Endothelial cell of umbilical vein (primary cell): Measurements from ENCODE around the gene STXBP5L. TPM values are rescaled to one million over a fixed set of nuclear protein-coding genes. Genes with fewer than 3 reads are reported as not detected.
"Not testable (repeated sequence)": the region's sequence is repeated elsewhere in the genome, so short reads cannot be mapped to it uniquely, and the experiment has no call there.

Experiments used
- BruUV-seq: library from RNA; stranded (reverse); fragments of 400-500 nt; replicated peaks from 2 replicates; lab custom pipeline; 2021; lab: Mats Ljungman, UMichigan
- CTCF ChIA-PET: fragments of 300-600, 350-600 bp; sonication (Branson Sonifier 250); formaldehyde crosslinking; loops from one replicate; lab custom pipeline; 2021; ENCODE audit warnings: antibody characterized with exemption, inconsistent platforms; lab: Charles Lee
- POLR2A ChIA-PET: fragments of 300-600, 350-600 bp; sonication (Branson Sonifier 250); formaldehyde crosslinking; loops from one replicate; lab custom pipeline; 2021; ENCODE audit warnings: antibody characterized with exemption, inconsistent platforms; lab: Charles Lee
- DNase-seq: peaks from one replicate; pipeline ENCODE4 v3.0.0-alpha.2; 2011; ENCODE audit warnings: low read depth, low spot score
- FAIRE-seq: peaks from 2 replicates; lab custom pipeline; 2011; peaks lifted over from hg19 to GRCh38; lab: Jason Lieb, UNC
- H2AFZ ChIP-seq: 2 replicates; pipeline ENCODE4 v1.6.0; 2012; ENCODE audit warnings: low read depth, low read length, control low read depth, inconsistent platforms
- H3K27ac ChIP-seq: 2 replicates; pipeline ENCODE4 v1.5.1; 2011; ENCODE audit warnings: low read depth, mild to moderate bottlenecking, control low read depth, low read length, moderate library complexity; ENCODE audit not compliant: insufficient read depth
- H3K27me3 ChIP-seq, 2 experiments: 2 replicates each; pipeline versions ENCODE4 v1.6.0 to v1.6.1; 2011; ENCODE audit warnings: low read length in 2 of 2, mixed read lengths in 1 of 2; ENCODE audit not compliant: control insufficient read depth in 2 of 2, insufficient read depth in 2 of 2
- H3K36me3 ChIP-seq, 2 experiments: 2 replicates in 1 of 2; 3 replicates in 1 of 2; pipeline ENCODE4 v1.5.1; 2011; ENCODE audit warnings: low read length in 2 of 2, mild to moderate bottlenecking in 1 of 2, moderate library complexity in 1 of 2; ENCODE audit not compliant: control insufficient read depth in 2 of 2, insufficient read depth in 2 of 2; ENCODE audit errors: extremely low read depth in 1 of 2
- H3K4me1 ChIP-seq: 3 replicates; pipeline ENCODE4 v1.5.1; 2011; ENCODE audit warnings: mild to moderate bottlenecking, low read length; ENCODE audit not compliant: control insufficient read depth, insufficient read depth; ENCODE audit errors: extremely low read depth
- H3K4me2 ChIP-seq: 2 replicates; pipeline ENCODE4 v1.6.1; 2011; ENCODE audit warnings: low read length, control low read depth, mixed read lengths; ENCODE audit not compliant: insufficient read depth
- H3K4me3 ChIP-seq, 3 experiments: fragments of 200-600 bp in 1 of 3; sonication (generic), shearing (Covaris generic) in 1 of 3; replicated peaks in 1 of 3; 2 replicates each; pipeline ENCODE4 v1.5.1; 2011 to 2016; ENCODE audit warnings: control low read depth in 3 of 3, low read length in 3 of 3, mild to moderate bottlenecking in 2 of 3, inconsistent platforms in 1 of 3, low read depth in 1 of 3, moderate library complexity in 1 of 3; ENCODE audit not compliant: insufficient read depth in 1 of 3
- H3K79me2 ChIP-seq: 2 replicates; pipeline ENCODE4 v1.6.0; 2012; ENCODE audit warnings: low read length, inconsistent platforms; ENCODE audit not compliant: control insufficient read depth, insufficient read depth
- H3K9ac ChIP-seq: replicated peaks from 2 replicates; pipeline ENCODE3; 2011; ENCODE audit warnings: low read length, control low read depth; ENCODE audit not compliant: insufficient read depth; ENCODE audit errors: extremely low read depth
- H3K9me1 ChIP-seq: replicated peaks from 3 replicates; pipeline ENCODE4 v1.6.0; 2011; ENCODE audit warnings: mild to moderate bottlenecking, low read length; ENCODE audit not compliant: control insufficient read depth, insufficient read depth; ENCODE audit errors: extremely low read depth
- H3K9me3 ChIP-seq: replicated peaks from 2 replicates; pipeline ENCODE4 v1.5.1; 2012; ENCODE audit warnings: low read length, inconsistent platforms; ENCODE audit not compliant: control insufficient read depth, insufficient read depth
- H4K20me1 ChIP-seq: replicated peaks from 2 replicates; pipeline ENCODE3; 2011; ENCODE audit warnings: mild to moderate bottlenecking, low read length; ENCODE audit not compliant: control insufficient read depth, insufficient read depth; ENCODE audit errors: extremely low read depth
- GATA2 ChIP-seq: IDR thresholded peaks from 2 replicates; pipeline ENCODE4 v1.7.0; 2011; ENCODE audit warnings: low read depth, mild to moderate bottlenecking, moderate library complexity, mixed read lengths, low read length; ENCODE audit not compliant: insufficient read length, insufficient read depth
- POLR2A ChIP-seq: IDR thresholded peaks from 2 replicates; pipeline ENCODE4 v1.6.1; 2012; ENCODE audit warnings: low read depth, mild to moderate bottlenecking, control low read depth, low read length
- POLR2AphosphoS5 ChIP-seq: IDR thresholded peaks from 2 replicates; pipeline ENCODE4 v1.6.1; 2012; ENCODE audit warnings: low read depth, mild to moderate bottlenecking, control low read depth, low read length, moderate library complexity; ENCODE audit not compliant: insufficient read depth
- dilution Hi-C: fragments of 300-500 bp; cut with MboI; formaldehyde crosslinking; loops from one replicate; pipeline ENCODE4 v1.15.0; 2019; ENCODE audit warnings: low sequenced_read_pairs; ENCODE audit not compliant: extremely low pct_ligation_motif_present
- intact Hi-C: fragments of 100-400 bp; cut with micrococcal nuclease; formaldehyde crosslinking; loops from one replicate; pipeline ENCODE4 v1.10.0; 2022
- polyA plus RNA-seq, 4 experiments: library from polyadenylated mRNA; depleted of rRNA in 3 of 4; stranded (reverse) in 3 of 4; unstranded in 1 of 4; fragments of >200 nt; gene quantifications; 2 replicates each; pipeline versions ENCODE4 v1.2.1 to v1.2.3, GENCODE V29; 2011 to 2012; ENCODE audit warnings: missing spikeins in 1 of 4
- total RNA-seq: library from RNA; stranded (reverse); gene quantifications from 2 replicates; pipeline ENCODE4 v1.2.3, GENCODE V29; 2021

STXBP5L gene
- total and polyA plus RNA-seq, 2 donors (not counting 3 experiments of a cell fraction or from before 2014, with no cell fraction given), result not detected

- Histone ChIP-seq H3K79me2 (no peaks in the 10 kb centered on the region), H3K4me2 (no peak overlapping the region), H3K4me1 (no peaks in the 10 kb centered on the region), H3K9me1 (no peaks in the 10 kb centered on the region), H3K27ac (no peak overlapping the region), H3K9ac (no peak overlapping the region), H3K27me3 (no peaks in the 10 kb centered on the region), H2AFZ (no peak overlapping the region), H3K9me3 (no peaks in the 10 kb centered on the region), H3K4me3 (no peak overlapping the region), H3K36me3 (no peaks in the 10 kb centered on the region), H4K20me1 (no peaks in the 10 kb centered on the region)
- dilution Hi-C loops, result no loop called here
- intact Hi-C loops, result no loop called here
- CTCF ChIA-PET, result interaction anchor here (2.9 kb wide), 1 partner anchor 12 kb away, joined by 8 read pairs; no protein-coding TSS in a partner anchor
- FAIRE-seq (no peak), DNase-seq (no peak)
- TF ChIP-seq GATA2 (no peak), POLR2A (no peak), POLR2AphosphoS5 (no peak)
- POLR2A ChIA-PET, result no interaction called here
- BruUV-seq, result no TSS peak
Measured at GRCh38 chr3:121443456-121443855, 535.5 kb downstream of the STXBP5L start.

- H3K9me1 ChIP-seq, H3K4me1 ChIP-seq, FAIRE-seq, DNase-seq, H3K27ac ChIP-seq, H4K20me1 ChIP-seq, H3K9ac ChIP-seq, H3K27me3 ChIP-seq, dilution Hi-C loops, intact Hi-C loops, H3K9me3 ChIP-seq, POLR2A ChIA-PET, H2AFZ ChIP-seq, H3K79me2 ChIP-seq, H3K4me2 ChIP-seq, BruUV-seq, H3K4me3 ChIP-seq, H3K36me3 ChIP-seq: not testable (repeated sequence)
- CTCF ChIA-PET, result interaction anchor here (1.4 kb wide), 1 partner anchor 16 kb away, joined by 3 read pairs; no protein-coding TSS in a partner anchor
Measured at GRCh38 chr3:121451752-121452151, 543.7 kb downstream of the STXBP5L start.
